HG03060 (cell line): ENCODE data around the gene S100A11.

Experiments used
- ATAC-seq: cut with Tn5 transposase; IDR thresholded peaks from one replicate; pipeline ENCODE4 v1.9.1; 2021; ENCODE audit warnings: low read depth, moderate number of reproducible peaks; ENCODE audit not compliant: unreplicated experiment

Gene S100A11

GRCh38 chr1:152005360-152005912, 31.4 kb downstream of the S100A11 start:
- no peak for ATAC-seq

GRCh38 chr1:152003846-152004442, 32.9 kb downstream of the S100A11 start:
- ATAC-seq: no peak

GRCh38 chr1:152002960-152003359, 33.8 kb downstream of the S100A11 start:
- ATAC-seq: no peak

- no peak for ATAC-seq
Measured at GRCh38 chr1:152001631-152002584, 34.9 kb downstream of the S100A11 start.

GRCh38 chr1:152000964-152001630, 35.7 kb downstream of the S100A11 start:
- ATAC-seq: no peak

GRCh38 chr1:151998611-151999362, 38.0 kb downstream of the S100A11 start:
- no peak for ATAC-seq

GRCh38 chr1:151997284-151997570, 39.6 kb downstream of the S100A11 start:
- ATAC-seq: no peak

- no peak for ATAC-seq
Measured at GRCh38 chr1:151995774-151996173, 41.0 kb downstream of the S100A11 start.

GRCh38 chr1:151994956-151995355, 41.8 kb downstream of the S100A11 start:
- ATAC-seq: no peak

- ATAC-seq: no peak
Measured at GRCh38 chr1:151993734-151994496, 42.9 kb downstream of the S100A11 start, which contains the start of gene S100A10. Gene S100A10 (minus strand): TSS chr1:151993859. CDS start chr1:151986230, 7,629 bp downstream.

GRCh38 chr1:151993084-151993733, 43.6 kb downstream of the S100A11 start:
- ATAC-seq: no peak

- no peak for ATAC-seq
Measured at GRCh38 chr1:151992303-151993083, 44.3 kb downstream of the S100A11 start.

- no peak for ATAC-seq
Measured at GRCh38 chr1:151991663-151992302, 45.0 kb downstream of the S100A11 start.

GRCh38 chr1:151990856-151991198, 46.0 kb downstream of the S100A11 start:
- no peak for ATAC-seq

GRCh38 chr1:151990058-151990855, 46.5 kb downstream of the S100A11 start:
- no peak for ATAC-seq

GRCh38 chr1:151989211-151989862, 47.5 kb downstream of the S100A11 start:
- no peak for ATAC-seq
